Lung (tissue), 12 donors: ENCODE results near the gene ARID1B. TPM values are rescaled to one million over a fixed set of nuclear protein-coding genes. Genes with fewer than 3 reads are reported as not detected.

ENCODE experiments used
- ATAC-seq: fragments of 200-7000 bp; cut with Tn5 transposase; one replicate; pipeline ENCODE4 v1.9.1; 2020; ENCODE audit warnings: moderate number of reproducible peaks; ENCODE audit not compliant: insufficient read depth, low FRiP score
- DNase-seq, 3 donors: peaks; one replicate each; pipeline ENCODE4 v3.0.0-alpha.2; 2013 to 2017
- H3K27ac ChIP-seq, 2 donors: one replicate each; pipeline ENCODE4 v1.5.1; 2013; ENCODE audit warnings: mild to moderate bottlenecking in 2 of 2, moderate library complexity in 2 of 2, control low read depth in 1 of 2, inconsistent platforms in 1 of 2, low read depth in 1 of 2, low read length in 1 of 2
- H3K27me3 ChIP-seq, 3 donors: one replicate each; pipeline ENCODE4 v1.5.1; 2013; ENCODE audit warnings: low read length in 2 of 3; ENCODE audit not compliant: control insufficient read depth in 3 of 3, insufficient read depth in 3 of 3
- H3K36me3 ChIP-seq, 4 donors: one replicate each; pipeline ENCODE4 v1.5.1; 2013; ENCODE audit warnings: low read length in 4 of 4, mild to moderate bottlenecking in 1 of 4, moderate library complexity in 1 of 4; ENCODE audit not compliant: control insufficient read depth in 4 of 4, insufficient read depth in 4 of 4
- H3K4me1 ChIP-seq, 5 donors: one replicate each; pipeline ENCODE4 v1.5.1; 2013; ENCODE audit warnings: low read length in 5 of 5, mild to moderate bottlenecking in 2 of 5, moderate library complexity in 1 of 5; ENCODE audit not compliant: control insufficient read depth in 5 of 5, insufficient read depth in 5 of 5
- H3K4me3 ChIP-seq: one replicate; pipeline ENCODE4 v1.5.1; 2013; ENCODE audit warnings: mild to moderate bottlenecking, control low read depth, moderate library complexity
- H3K9ac ChIP-seq, 2 donors: one replicate each; pipeline ENCODE4 v1.5.1; 2013; ENCODE audit warnings: low read length in 2 of 2, control low read depth in 1 of 2; ENCODE audit not compliant: insufficient read depth in 1 of 2
- H3K9me3 ChIP-seq, 4 donors: one replicate each; pipeline ENCODE4 v1.5.1; 2013; ENCODE audit warnings: low read length in 3 of 4, mild to moderate bottlenecking in 1 of 4, moderate library complexity in 1 of 4; ENCODE audit not compliant: control insufficient read depth in 4 of 4, insufficient read depth in 3 of 4
- WGBS, 2 donors: extraction: QIAGEN DNeasy Blood & Tissue Kit; methylation state at CpG; one replicate each; pipeline ENCODE4 v1.1.7; 2013; 5-methylcytosine and 5-hydroxymethylcytosine counted together
- polyA plus RNA-seq, 2 donors: library from polyadenylated mRNA; stranded (reverse); fragments of 200-250 nt; gene quantifications; one replicate each; pipeline ENCODE4 v1.2.1, GENCODE V29; 2013
- total RNA-seq, 2 donors: library from RNA; depleted of rRNA in 1 of 2; stranded (reverse); fragments of >200 nt in 1 of 2; gene quantifications; one replicate each; pipeline ENCODE4 v1.2.1, GENCODE V29; 2014 to 2021
- TF ChIP-seq, protein P1 (sequence below): IDR thresholded peaks from 2 replicates; pipeline ENCODE4 v1.5.1; 2012; ENCODE audit warnings: mild to moderate bottlenecking; ENCODE audit errors: control extremely low read depth, extremely low read depth
- donor health status: control.
- donor health status: control.
- donor health status: Bipolar disorder and iron deficiency.
- donor health status: healthy.
- donor health status: DM: yes; HTN: yes; CAD: no.

The ARID1B gene
- total and polyA plus RNA-seq, 4 donors = 10.5 to 239 (median 50.9) TPM

DNA sequence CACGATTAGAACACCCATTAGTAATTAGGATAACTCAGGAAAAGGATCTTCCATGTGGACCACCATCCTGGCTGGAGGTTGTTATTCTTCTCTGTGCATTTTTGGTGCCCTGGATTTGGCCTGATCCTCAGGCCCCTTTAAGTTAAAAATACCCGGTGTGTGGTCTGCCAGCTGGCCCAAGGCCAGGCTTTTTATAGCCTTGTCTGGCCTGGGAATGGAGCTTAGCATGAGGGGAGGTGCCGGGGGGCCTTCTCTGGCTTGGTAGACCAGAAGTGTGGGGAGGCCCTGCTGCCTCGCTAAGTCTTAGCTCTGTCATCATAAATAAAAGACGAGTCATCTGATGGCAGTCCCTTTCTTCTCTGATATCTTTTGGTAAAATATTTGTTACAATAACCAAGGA, 71.4 kb downstream of the ARID1B start:
- 22 to 28% methylated on average over 5 of the region's 5 CpGs for WGBS, 2 donors
- Histone ChIP-seq H3K4me1 (peaks cover 14 to 68% (median 17%) of the 10 kb centered on the region in 5 donors), H3K9me3 (no peaks in the 10 kb centered on the region), H3K4me3 (no peak overlapping the region), H3K27ac (peak overlapping the region in 1 of 2 donors; percentile 87), H3K36me3 (no peaks in the 10 kb centered on the region), H3K27me3 (no peaks in the 10 kb centered on the region), H3K9ac (no peak overlapping the region)
- DNase-seq (peak; percentile 93 to 97 (median 95)), ATAC-seq (no peak)
- TF ChIP-seq, protein P1, sequence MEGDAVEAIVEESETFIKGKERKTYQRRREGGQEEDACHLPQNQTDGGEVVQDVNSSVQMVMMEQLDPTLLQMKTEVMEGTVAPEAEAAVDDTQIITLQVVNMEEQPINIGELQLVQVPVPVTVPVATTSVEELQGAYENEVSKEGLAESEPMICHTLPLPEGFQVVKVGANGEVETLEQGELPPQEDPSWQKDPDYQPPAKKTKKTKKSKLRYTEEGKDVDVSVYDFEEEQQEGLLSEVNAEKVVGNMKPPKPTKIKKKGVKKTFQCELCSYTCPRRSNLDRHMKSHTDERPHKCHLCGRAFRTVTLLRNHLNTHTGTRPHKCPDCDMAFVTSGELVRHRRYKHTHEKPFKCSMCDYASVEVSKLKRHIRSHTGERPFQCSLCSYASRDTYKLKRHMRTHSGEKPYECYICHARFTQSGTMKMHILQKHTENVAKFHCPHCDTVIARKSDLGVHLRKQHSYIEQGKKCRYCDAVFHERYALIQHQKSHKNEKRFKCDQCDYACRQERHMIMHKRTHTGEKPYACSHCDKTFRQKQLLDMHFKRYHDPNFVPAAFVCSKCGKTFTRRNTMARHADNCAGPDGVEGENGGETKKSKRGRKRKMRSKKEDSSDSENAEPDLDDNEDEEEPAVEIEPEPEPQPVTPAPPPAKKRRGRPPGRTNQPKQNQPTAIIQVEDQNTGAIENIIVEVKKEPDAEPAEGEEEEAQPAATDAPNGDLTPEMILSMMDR = no peak

DNA sequence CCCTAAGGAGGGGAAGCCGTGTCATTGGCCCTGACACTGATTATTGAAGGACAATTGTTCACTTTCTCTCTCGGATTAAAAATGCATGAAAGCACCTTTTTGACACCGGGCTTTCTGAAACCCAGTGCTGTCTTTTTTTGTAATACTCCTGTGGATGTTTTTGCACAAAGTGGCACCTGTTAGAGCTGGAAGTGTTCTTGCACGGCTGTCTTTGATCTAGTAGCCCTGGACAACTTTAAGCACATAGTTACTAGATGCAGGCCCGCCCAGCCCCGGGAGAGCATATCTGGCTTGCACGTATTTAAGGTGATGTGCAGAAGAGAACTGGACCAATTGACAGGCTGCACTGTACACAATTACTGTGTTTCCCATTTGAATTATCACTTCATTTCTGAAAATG, 72.6 kb downstream of the ARID1B start:
- H3K4me3 ChIP-seq = no peak overlapping the region
- DNase-seq (no peak), ATAC-seq (peak; percentile 41)
- no peaks in the 10 kb centered on the region for H3K9me3 ChIP-seq
- TF ChIP-seq, protein P1 = no peak
- H3K27ac ChIP-seq = peak overlapping the region in 1 of 2 donors; percentile 87
- no peaks in the 10 kb centered on the region for H3K36me3 ChIP-seq
- H3K27me3 ChIP-seq = no peaks in the 10 kb centered on the region
- no peak overlapping the region for H3K9ac ChIP-seq
- WGBS, 2 donors = 61 to 73% methylated on average over 7 of the region's 7 CpGs
- peaks cover 14 to 55% (median 16%) of the 10 kb centered on the region in 5 donors for H3K4me1 ChIP-seq

DNA sequence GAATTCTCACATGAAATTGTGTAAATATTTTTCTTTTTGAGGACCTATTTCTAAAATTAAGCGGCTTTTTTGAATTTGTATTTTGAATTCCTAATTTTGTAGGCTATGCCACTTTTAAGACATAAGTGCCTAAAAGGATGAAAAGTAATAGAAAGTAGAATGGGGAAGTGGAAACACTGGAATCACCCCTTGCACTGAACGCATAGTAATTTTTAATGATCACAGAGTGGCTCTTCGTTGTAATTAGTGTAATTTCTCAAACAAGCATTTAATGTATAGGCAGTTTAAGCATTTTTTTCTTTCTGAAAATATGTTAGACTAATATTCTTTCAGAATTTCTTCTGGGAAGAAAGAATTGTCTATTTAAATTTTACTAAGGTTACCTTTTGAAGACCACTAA, 73.2 kb downstream of the ARID1B start:
- no peak overlapping the region for H3K27ac ChIP-seq
- ATAC-seq (no peak), DNase-seq (no peak)
- TF ChIP-seq, protein P1 = no peak
- peaks cover 12 to 54% (median 14%) of the 10 kb centered on the region in 5 donors for H3K4me1 ChIP-seq
- 65 to 80% methylated on average over 3 of the region's 3 CpGs for WGBS, 2 donors
- no peak overlapping the region for H3K9ac ChIP-seq
- H3K9me3 ChIP-seq = no peaks in the 10 kb centered on the region
- H3K4me3 ChIP-seq = no peak overlapping the region
- H3K27me3 ChIP-seq = no peaks in the 10 kb centered on the region
- H3K36me3 ChIP-seq = no peaks in the 10 kb centered on the region

DNA sequence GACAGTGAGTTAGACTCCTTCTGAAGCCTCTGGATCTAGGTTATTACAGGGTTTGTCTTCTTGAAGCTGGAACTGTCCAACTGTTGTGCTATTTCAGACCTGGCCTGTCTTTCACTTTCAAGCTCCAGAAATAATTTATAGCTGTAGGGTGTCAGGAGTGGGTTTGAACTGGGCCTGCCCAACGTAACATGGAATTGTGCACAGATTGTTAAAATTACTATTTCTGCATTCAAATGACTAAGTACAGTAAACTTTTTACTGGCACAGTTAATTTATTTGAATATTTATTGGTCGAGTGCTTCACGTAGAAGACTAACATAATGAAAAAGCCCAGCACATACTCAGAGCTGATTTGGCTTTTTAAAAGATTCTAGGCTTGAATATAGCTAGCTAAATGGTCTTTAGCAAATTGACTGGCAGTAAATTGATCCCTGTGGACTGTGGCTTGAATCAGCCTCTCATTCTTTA, 74.3 kb downstream of the ARID1B start:
- no peak for ATAC-seq
- no peaks in the 10 kb centered on the region for H3K9me3 ChIP-seq
- H3K27me3 ChIP-seq = no peaks in the 10 kb centered on the region
- TF ChIP-seq, protein P1 = no peak
- no peak overlapping the region for H3K4me3 ChIP-seq
- DNase-seq = no peak
- peaks cover 9 to 52% (median 14%) of the 10 kb centered on the region in 5 donors for H3K4me1 ChIP-seq
- H3K9ac ChIP-seq = no peak overlapping the region
- WGBS, 2 donors = 74 to 84% methylated on average over 3 of the region's 3 CpGs
- H3K36me3 ChIP-seq = no peaks in the 10 kb centered on the region
- H3K27ac ChIP-seq = peak overlapping the region in 1 of 2 donors; percentile 60
